ENCODE measurements around the gene GRIN1.

Gene GRIN1

GRCh38 chr9:137195525-137196220 lies 56.7 kb downstream of the GRIN1 start:
- no peak for TF ChIP-seq CTCF (IDR thresholded peaks at IDR 0.05)

- no peak for TF ChIP-seq CTCF (IDR thresholded peaks at IDR 0.05)
These were observed 59.3 kb downstream of the GRIN1 start for GRCh38 chr9:137198051-137198901.

GRCh38 chr9:137198902-137199283 lies 59.9 kb downstream of the GRIN1 start:
- TF ChIP-seq CTCF (IDR thresholded peaks at IDR 0.05) = no peak

- no peak for TF ChIP-seq CTCF (IDR thresholded peaks at IDR 0.05)
These were observed 60.6 kb downstream of the GRIN1 start for GRCh38 chr9:137199411-137200121.

GRCh38 chr9:137200311-137201204 lies 61.6 kb downstream of the GRIN1 start, which contains the start of gene TPRN:
Gene TPRN (minus strand): TSS chr9:137200741. CDS start chr9:137200711, 30 bp downstream.
- no peak for TF ChIP-seq CTCF (IDR thresholded peaks at IDR 0.05)

- no peak for TF ChIP-seq CTCF (IDR thresholded peaks at IDR 0.05)
These were observed 62.4 kb downstream of the GRIN1 start for GRCh38 chr9:137201205-137201868.

Data from LNCAP (cell line).